ENCODE results near the gene PCLAF. TPM values are rescaled to one million over a fixed set of nuclear protein-coding genes. Genes with fewer than 3 reads are reported as not detected.

PCLAF gene
- total and polyA plus RNA-seq, 2 of the 13 experiments (the other 11 are each of a cell fraction or from before 2014, with no cell fraction given): 98.6 to 98.9 TPM

DNA sequence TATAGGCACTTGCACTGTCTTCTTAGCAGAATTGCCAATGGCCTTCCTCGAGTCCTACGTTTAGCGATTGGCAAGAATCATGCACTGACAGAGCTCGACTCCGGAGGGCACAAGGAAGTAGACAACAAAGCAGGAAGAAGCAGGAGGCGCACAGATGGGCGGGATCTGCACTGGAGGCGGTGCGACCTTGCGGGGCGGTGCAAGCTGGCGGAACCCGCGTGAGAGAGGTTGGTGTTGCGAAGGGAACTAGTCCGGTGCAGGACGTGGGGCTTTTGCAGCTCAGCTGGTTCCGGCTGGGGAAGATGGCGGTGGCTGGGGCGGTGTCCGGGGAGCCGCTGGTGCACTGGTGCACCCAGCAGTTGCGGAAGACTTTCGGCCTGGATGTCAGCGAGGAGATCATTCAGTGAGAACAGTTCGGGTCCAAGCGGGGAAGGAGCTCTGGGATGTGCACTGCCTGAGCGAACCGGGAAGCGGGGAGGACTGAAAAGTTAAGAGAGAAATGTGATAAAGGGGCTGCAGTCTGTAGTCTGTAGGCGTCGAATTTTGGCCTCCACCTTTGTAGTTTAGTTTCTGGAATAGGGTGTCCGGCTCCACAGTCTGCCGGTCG, 6.4 kb upstream of the PCLAF start, which contains the start of gene TRIP4 (continued):
- TF ChIP-seq, protein P1, sequence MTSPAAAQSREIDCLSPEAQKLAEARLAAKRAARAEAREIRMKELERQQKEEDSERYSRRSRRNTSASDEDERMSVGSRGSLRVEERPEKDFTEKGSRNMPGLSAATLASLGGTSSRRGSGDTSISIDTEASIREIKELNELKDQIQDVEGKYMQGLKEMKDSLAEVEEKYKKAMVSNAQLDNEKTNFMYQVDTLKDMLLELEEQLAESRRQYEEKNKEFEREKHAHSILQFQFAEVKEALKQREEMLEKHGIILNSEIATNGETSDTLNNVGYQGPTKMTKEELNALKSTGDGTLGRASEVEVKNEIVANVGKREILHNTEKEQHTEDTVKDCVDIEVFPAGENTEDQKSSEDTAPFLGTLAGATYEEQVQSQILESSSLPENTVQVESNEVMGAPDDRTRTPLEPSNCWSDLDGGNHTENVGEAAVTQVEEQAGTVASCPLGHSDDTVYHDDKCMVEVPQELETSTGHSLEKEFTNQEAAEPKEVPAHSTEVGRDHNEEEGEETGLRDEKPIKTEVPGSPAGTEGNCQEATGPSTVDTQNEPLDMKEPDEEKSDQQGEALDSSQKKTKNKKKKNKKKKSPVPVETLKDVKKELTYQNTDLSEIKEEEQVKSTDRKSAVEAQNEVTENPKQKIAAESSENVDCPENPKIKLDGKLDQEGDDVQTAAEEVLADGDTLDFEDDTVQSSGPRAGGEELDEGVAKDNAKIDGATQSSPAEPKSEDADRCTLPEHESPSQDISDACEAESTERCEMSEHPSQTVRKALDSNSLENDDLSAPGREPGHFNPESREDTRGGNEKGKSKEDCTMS (CRISPR knock-in tag; conservative IDR thresholded peaks at IDR 0.05): no peak
- TF ChIP-seq ZNF143 (CRISPR knock-in tag; IDR thresholded peaks at IDR 0.05): peak; percentile 81
- peak; percentile 97; the same call in 1 of the 2 replicates for TF ChIP-seq NFKB2 (CRISPR knock-in tag; IDR thresholded peaks at IDR 0.05; ENCODE audit: borderline replicate concordance)
- peak; percentile 100 for TF ChIP-seq SAP130 (CRISPR knock-in tag; IDR thresholded peaks at IDR 0.05; ENCODE audit: low read depth)
- TF ChIP-seq, protein P2, sequence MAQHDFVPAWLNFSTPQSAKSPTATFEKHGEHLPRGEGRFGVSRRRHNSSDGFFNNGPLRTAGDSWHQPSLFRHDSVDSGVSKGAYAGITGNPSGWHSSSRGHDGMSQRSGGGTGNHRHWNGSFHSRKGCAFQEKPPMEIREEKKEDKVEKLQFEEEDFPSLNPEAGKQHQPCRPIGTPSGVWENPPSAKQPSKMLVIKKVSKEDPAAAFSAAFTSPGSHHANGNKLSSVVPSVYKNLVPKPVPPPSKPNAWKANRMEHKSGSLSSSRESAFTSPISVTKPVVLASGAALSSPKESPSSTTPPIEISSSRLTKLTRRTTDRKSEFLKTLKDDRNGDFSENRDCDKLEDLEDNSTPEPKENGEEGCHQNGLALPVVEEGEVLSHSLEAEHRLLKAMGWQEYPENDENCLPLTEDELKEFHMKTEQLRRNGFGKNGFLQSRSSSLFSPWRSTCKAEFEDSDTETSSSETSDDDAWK (CRISPR knock-in tag; IDR thresholded peaks at IDR 0.05): no peak
- TF ChIP-seq REST (IDR thresholded peaks at IDR 0.05; ENCODE audit: borderline replicate concordance in 1 of 2, low read depth in 1 of 2, low read length in 2 of 2): peak in 1 of 2 experiments; percentile 53; a peak in 1 of 4 replicates
- TF ChIP-seq ZNF790 (CRISPR knock-in tag; IDR thresholded peaks at IDR 0.05; ENCODE audit: borderline replicate concordance): peak; percentile 93
- TF ChIP-seq BRCA1 (CRISPR knock-in tag; IDR thresholded peaks at IDR 0.05): peak; percentile 96
- TF ChIP-seq GATAD2A (CRISPR knock-in tag; IDR thresholded peaks at IDR 0.05): peak; percentile 92
- TF ChIP-seq CCAR2 (optimal IDR thresholded peaks at IDR 0.05; ENCODE audit: low read depth, low read length): peak; percentile 94
- no peak; the same call in 1 of the 2 replicates for TF ChIP-seq ZBTB34 (CRISPR knock-in tag; IDR thresholded peaks at IDR 0.05)
- no peak for TF ChIP-seq ZNF207 (IDR thresholded peaks at IDR 0.05; ENCODE audit: borderline replicate concordance)
- peak; percentile 85; the same call in 1 of the 2 replicates for TF ChIP-seq ZNF512B (CRISPR knock-in tag; IDR thresholded peaks at IDR 0.05; ENCODE audit: borderline replicate concordance)
- peak; percentile 93 for TF ChIP-seq MAZ (IDR thresholded peaks at IDR 0.05; ENCODE audit: borderline replicate concordance, low read depth, low read length)
- TF ChIP-seq MAZ (CRISPR knock-in tag; IDR thresholded peaks at IDR 0.05; ENCODE audit: low read depth): peak; percentile 94
- TF ChIP-seq ZNF816 (CRISPR knock-in tag; IDR thresholded peaks at IDR 0.05; ENCODE audit: borderline replicate concordance): peak; percentile 79; the same call in 1 of the 2 replicates
- peak; percentile 75; the same call in 1 of the 2 replicates for TF ChIP-seq EEA1 (CRISPR knock-in tag; IDR thresholded peaks at IDR 0.05; ENCODE audit: borderline replicate concordance)

Data from HepG2 (cell line).